D721Med (cell line): ENCODE data around the gene KCNQ2.

Source experiments
- DNase-seq: peaks from one replicate; pipeline ENCODE4 v3.0.0; 2011; ENCODE audit warnings: low spot score; ENCODE audit not compliant: insufficient read length
- FAIRE-seq: peaks from 2 replicates; lab custom pipeline; 2011; peaks lifted over from hg19 to GRCh38; lab: Jason Lieb, UNC
- CTCF ChIP-seq: IDR thresholded peaks from 2 replicates; pipeline ENCODE4 v1.5.1; 2012; ENCODE audit warnings: mild to moderate bottlenecking, control low read depth; ENCODE audit not compliant: insufficient read depth; ENCODE audit errors: missing control alignments

Gene KCNQ2

GRCh38 chr20:63493563-63494020, 21.1 kb upstream of the KCNQ2 start:
- FAIRE-seq (no peak), DNase-seq (no peak)
- no peak for TF ChIP-seq CTCF

- TF ChIP-seq CTCF: no peak
- DNase-seq: no peak
- FAIRE-seq: no peak
These were observed 20.5 kb upstream of the KCNQ2 start for GRCh38 chr20:63492982-63493381.

GRCh38 chr20:63492518-63492917, 20.1 kb upstream of the KCNQ2 start:
- FAIRE-seq: no peak
- DNase-seq: no peak
- no peak for TF ChIP-seq CTCF

- no peak for DNase-seq
- FAIRE-seq: no peak
- no peak for TF ChIP-seq CTCF
These were observed 19.3 kb upstream of the KCNQ2 start for GRCh38 chr20:63491635-63492230.

GRCh38 chr20:63491078-63491477, 18.6 kb upstream of the KCNQ2 start:
- TF ChIP-seq CTCF: no peak
- FAIRE-seq (no peak), DNase-seq (no peak)

- no peak for DNase-seq
- FAIRE-seq: no peak
- TF ChIP-seq CTCF: no peak
These were observed 18.0 kb upstream of the KCNQ2 start for GRCh38 chr20:63490416-63490815.

GRCh38 chr20:63488315-63489251, 16.1 kb upstream of the KCNQ2 start:
- DNase-seq (no peak), FAIRE-seq (no peak)
- no peak for TF ChIP-seq CTCF
